UCSD-AML1 (cell line): Measurements from ENCODE around the gene ZNF135.
A peak's percentile ranks its signal among the peaks of the same experiment; 100 is the strongest.

ENCODE experiments used
- DNase-seq: peaks from one replicate; lab custom pipeline; 2025; ENCODE audit not compliant: unreplicated experiment; lab: John Stamatoyannopoulos, UW

ZNF135 gene

GRCh38 chr19:58059003-58059670 lies at the start of gene ZNF135:
ZNF135 (plus strand) TSS chr19:58059282; CDS start chr19:58060003, 721 bp downstream.
- no peak for DNase-seq

- no peak for DNase-seq
These were observed 49.8 kb upstream of the ZNF135 start for GRCh38 chr19:58009301-58009665.

- peak; percentile 54 for DNase-seq
These were observed 49.3 kb upstream of the ZNF135 start for GRCh38 chr19:58009666-58010301.

- no peak for DNase-seq
These were observed 48.6 kb upstream of the ZNF135 start for GRCh38 chr19:58010507-58010906.

GRCh38 chr19:58014141-58014540 lies 44.9 kb upstream of the ZNF135 start:
- no peak for DNase-seq

- DNase-seq = no peak
These were observed 39.0 kb upstream of the ZNF135 start for GRCh38 chr19:58020129-58020528.

- DNase-seq = no peak
These were observed 37.4 kb upstream of the ZNF135 start for GRCh38 chr19:58021541-58022282.

GRCh38 chr19:58022283-58022660 lies 36.8 kb upstream of the ZNF135 start:
- DNase-seq = no peak

- no peak for DNase-seq
These were observed 34.4 kb upstream of the ZNF135 start for GRCh38 chr19:58024661-58025060.

GRCh38 chr19:58033741-58034476 lies 25.2 kb upstream of the ZNF135 start, which contains the start of gene ZSCAN1:
ZSCAN1 (plus strand) TSS chr19:58034025; CDS start chr19:58037837, 3,812 bp downstream.
- DNase-seq = no peak

- DNase-seq = no peak
These were observed 24.6 kb upstream of the ZNF135 start for GRCh38 chr19:58034477-58034793.

- DNase-seq = no peak
These were observed 23.2 kb upstream of the ZNF135 start for GRCh38 chr19:58035863-58036262.

GRCh38 chr19:58037927-58038687 lies 21.0 kb upstream of the ZNF135 start:
- no peak for DNase-seq

- DNase-seq = no peak
These were observed 20.3 kb upstream of the ZNF135 start for GRCh38 chr19:58038688-58039204.

GRCh38 chr19:58040751-58041525 lies 18.1 kb upstream of the ZNF135 start:
- no peak for DNase-seq

- DNase-seq = no peak
These were observed 16.4 kb upstream of the ZNF135 start for GRCh38 chr19:58042495-58043340.

GRCh38 chr19:58044391-58044790 lies 14.7 kb upstream of the ZNF135 start:
- no peak for DNase-seq

GRCh38 chr19:58044886-58045285 lies 14.2 kb upstream of the ZNF135 start:
- DNase-seq = no peak
